BLaER1 (cell line): ENCODE results near the gene ADAMTS4.

Source experiments
- H3K27ac ChIP-seq: shearing (Covaris generic); formaldehyde crosslinking; 2 replicates; pipeline ENCODE4 v1.8.1; 2022
- H3K27me3 ChIP-seq: shearing (Covaris generic); formaldehyde crosslinking; 2 replicates; pipeline ENCODE4 v1.8.1; 2022
- H3K36me3 ChIP-seq: shearing (Covaris generic); formaldehyde crosslinking; 2 replicates; pipeline ENCODE4 v1.8.1; 2022
- H3K4me1 ChIP-seq: shearing (Covaris generic); formaldehyde crosslinking; 2 replicates; pipeline ENCODE4 v1.8.1; 2022
- H3K4me2 ChIP-seq: shearing (Covaris generic); formaldehyde crosslinking; 2 replicates; pipeline ENCODE4 v1.8.1; 2022
- H3K4me3 ChIP-seq: shearing (Covaris generic); formaldehyde crosslinking; 2 replicates; pipeline ENCODE4 v1.8.1; 2022
- H3K9ac ChIP-seq: shearing (Covaris generic); formaldehyde crosslinking; 2 replicates; pipeline ENCODE4 v1.8.1; 2022
- H3K9me3 ChIP-seq: shearing (Covaris generic); formaldehyde crosslinking; 2 replicates; pipeline ENCODE4 v1.8.1; 2022
- H4K20me1 ChIP-seq: shearing (Covaris generic); formaldehyde crosslinking; 2 replicates; pipeline ENCODE4 v1.8.1; 2022
- Cebpa-rat ChIP-seq: shearing (Covaris generic); IDR thresholded peaks from 2 replicates; pipeline ENCODE4 v1.8.1; 2022

The ADAMTS4 gene

DNA sequence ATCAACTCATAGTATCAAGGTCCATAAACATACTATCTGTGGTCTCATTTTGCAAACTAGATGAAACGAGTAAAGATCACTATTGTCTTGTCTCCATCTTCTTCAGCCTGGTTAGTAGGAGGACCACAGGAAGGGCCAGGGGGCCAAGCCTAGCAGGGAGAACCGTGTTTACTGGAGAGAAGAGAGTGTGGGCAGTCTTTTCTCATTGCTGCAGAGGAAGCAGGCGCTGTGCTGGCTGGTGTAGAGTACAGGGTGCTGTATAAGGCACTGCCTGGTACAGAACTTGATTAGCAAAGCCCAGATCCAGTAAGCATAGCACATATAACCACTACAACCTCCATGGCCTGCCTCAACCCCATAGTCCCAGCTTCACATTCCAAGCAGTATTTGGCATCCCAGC lies 11.5 kb downstream of the ADAMTS4 start:
- no peaks in the 10 kb centered on the region for H3K9me3 ChIP-seq
- TF ChIP-seq Cebpa-rat, result no peak
- H3K36me3 ChIP-seq, result no peaks in the 10 kb centered on the region
- peaks cover 68% of the 10 kb centered on the region for H3K4me1 ChIP-seq
- H4K20me1 ChIP-seq, result no peaks in the 10 kb centered on the region
- H3K9ac ChIP-seq, result no peak overlapping the region
- H3K4me2 ChIP-seq, result peak overlapping the region; percentile 83
- peak overlapping the region; percentile 92 for H3K27ac ChIP-seq
- H3K27me3 ChIP-seq, result no peaks in the 10 kb centered on the region
- no peak overlapping the region for H3K4me3 ChIP-seq

DNA sequence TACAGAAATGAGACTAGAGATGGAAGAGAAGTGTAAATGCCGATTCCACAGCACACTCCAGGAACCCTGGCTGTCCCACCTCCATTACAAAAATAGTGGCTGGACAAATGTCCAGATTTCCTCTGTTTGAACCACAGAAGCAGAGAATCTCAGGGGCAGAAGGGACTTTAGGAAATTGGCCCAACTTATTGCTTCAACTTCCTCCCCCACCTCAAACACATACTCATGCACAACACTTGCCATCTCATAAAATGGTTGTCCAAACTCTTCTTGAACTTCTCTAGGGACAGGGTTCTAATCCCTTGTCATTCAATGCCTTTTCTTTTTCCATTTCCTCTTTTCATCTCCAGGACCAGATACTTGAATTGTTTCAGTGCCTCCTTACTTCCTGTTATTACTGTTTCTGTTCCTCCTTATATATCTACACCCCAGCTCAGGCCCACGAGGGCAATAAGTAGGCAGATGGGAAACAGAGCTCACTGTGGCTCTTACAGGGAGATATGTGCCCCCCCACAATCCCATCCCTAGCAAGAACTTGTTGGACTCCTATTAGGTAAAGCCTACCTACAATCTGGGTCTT lies 13.0 kb downstream of the ADAMTS4 start:
- Histone ChIP-seq H3K9ac (peak overlapping the region; percentile 59), H3K36me3 (no peaks in the 10 kb centered on the region), H3K27ac (peak overlapping the region; percentile 92)

DNA sequence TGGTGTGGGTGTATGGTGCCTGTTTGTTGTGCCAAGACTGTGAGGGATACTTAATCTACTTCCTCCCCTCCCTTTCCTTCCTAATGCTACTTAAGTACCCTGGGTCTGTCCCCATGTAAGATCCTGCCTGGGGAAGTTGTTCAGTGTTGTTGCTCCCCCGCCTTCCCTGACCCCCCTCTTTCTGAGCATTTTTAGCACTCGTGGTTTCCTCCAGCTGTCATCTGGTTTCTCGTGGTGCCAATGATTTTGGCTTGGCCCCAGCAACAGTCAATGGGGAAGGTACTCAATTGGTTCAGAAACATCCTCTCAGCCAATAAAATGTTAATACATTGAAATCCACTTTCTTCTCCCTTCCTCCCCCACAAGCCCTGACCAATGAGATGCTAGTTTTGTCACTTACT lies 13.6 kb downstream of the ADAMTS4 start:
- no peak for TF ChIP-seq Cebpa-rat
- Histone ChIP-seq H3K9ac (peak overlapping the region; percentile 59; the same call in 1 of the 2 replicates), H3K36me3 (no peaks in the 10 kb centered on the region), H3K4me2 (peak overlapping the region; percentile 83), H3K9me3 (no peaks in the 10 kb centered on the region), H3K4me3 (peak overlapping the region; percentile 45; the same call in 1 of the 2 replicates), H3K27me3 (no peaks in the 10 kb centered on the region), H3K4me1 (peaks cover 73% of the 10 kb centered on the region), H3K27ac (peak overlapping the region; percentile 92), H4K20me1 (no peaks in the 10 kb centered on the region)

More for the DNA sequence above, 13.0 kb downstream of the ADAMTS4 start:
- H4K20me1 ChIP-seq, result no peaks in the 10 kb centered on the region
- no peak for TF ChIP-seq Cebpa-rat
- peak overlapping the region; percentile 83 for H3K4me2 ChIP-seq
- peaks cover 70% of the 10 kb centered on the region for H3K4me1 ChIP-seq
- H3K9me3 ChIP-seq, result no peaks in the 10 kb centered on the region
- H3K4me3 ChIP-seq, result peak overlapping the region; percentile 45; the same call in 1 of the 2 replicates
- H3K27me3 ChIP-seq, result no peaks in the 10 kb centered on the region

DNA sequence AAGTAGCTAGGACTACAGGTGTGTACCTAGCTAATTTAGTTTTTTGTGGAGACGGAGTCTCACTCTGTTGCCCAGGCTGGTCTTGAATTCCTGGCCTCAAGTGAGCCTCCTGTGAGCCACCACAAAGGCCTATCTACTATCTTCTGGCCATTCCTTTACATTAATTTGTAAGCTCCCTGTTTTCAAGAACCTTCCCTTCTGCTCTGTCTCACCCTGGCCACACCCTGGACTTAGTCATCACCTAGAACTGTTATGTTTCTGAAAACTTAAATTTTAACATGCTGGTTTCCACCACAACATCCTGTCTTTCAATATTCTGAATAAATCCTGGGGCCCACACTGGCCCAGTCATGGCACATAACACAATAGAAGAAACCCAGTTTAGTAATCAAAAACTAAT lies 16.6 kb downstream of the ADAMTS4 start:
- Histone ChIP-seq H4K20me1 (no peaks in the 10 kb centered on the region), H3K4me1 (peaks cover 91% of the 10 kb centered on the region), H3K27ac (peak overlapping the region; percentile 12; the same call in 1 of the 2 replicates), H3K9ac (no peak overlapping the region), H3K4me3 (no peak overlapping the region), H3K27me3 (no peaks in the 10 kb centered on the region), H3K36me3 (no peaks in the 10 kb centered on the region), H3K9me3 (no peaks in the 10 kb centered on the region), H3K4me2 (peak overlapping the region; percentile 23)
- no peak for TF ChIP-seq Cebpa-rat

DNA sequence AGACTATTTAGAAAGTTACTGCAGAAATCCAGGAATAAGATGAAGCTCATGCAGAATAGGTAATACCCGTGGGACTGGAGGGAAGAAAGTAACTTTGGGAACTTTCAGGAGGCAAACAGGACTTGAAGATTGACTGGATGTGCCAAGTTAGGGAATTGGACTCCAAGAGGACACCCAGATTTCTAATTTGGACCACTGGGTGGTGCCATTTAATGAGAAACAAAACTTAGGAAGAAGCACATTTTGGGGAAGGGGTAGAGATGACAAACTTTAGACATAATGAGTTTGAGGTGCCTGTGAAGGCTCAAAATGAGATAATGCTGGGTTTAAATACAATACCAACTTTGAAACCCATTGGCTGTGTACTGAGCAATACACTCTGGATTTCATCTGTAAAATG lies 18.2 kb downstream of the ADAMTS4 start:
- no peak overlapping the region for H3K9ac ChIP-seq
- peaks cover 13% of the 10 kb centered on the region; the same call in 1 of the 2 replicates for H4K20me1 ChIP-seq
- TF ChIP-seq Cebpa-rat, result no peak
- H3K4me2 ChIP-seq, result no peak overlapping the region
- peaks cover 6% of the 10 kb centered on the region for H3K36me3 ChIP-seq
- H3K9me3 ChIP-seq, result no peaks in the 10 kb centered on the region
- no peaks in the 10 kb centered on the region for H3K27me3 ChIP-seq
- peaks cover 87% of the 10 kb centered on the region for H3K4me1 ChIP-seq
- no peak overlapping the region for H3K27ac ChIP-seq
- H3K4me3 ChIP-seq, result no peak overlapping the region

DNA sequence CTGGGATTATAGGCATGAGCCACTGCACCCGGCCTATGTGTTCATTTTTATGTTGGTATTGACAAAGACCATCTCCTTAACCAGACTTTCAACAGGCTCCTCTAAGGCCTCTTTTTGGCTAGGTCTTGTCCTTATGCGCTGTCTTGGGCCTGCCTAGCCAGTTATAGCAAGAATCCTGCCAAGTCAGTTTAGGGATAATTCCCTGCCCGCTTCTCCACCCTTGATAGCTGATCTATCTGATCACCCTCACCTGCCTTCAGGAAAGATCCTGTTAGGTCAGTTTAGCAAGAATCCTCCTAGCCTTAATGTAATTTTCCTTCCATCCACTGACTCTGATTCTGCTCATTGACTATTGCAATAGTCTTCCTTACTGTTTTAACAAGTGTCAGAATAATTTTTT lies 19.2 kb downstream of the ADAMTS4 start:
- H3K4me3 ChIP-seq, result no peak overlapping the region
- H3K27me3 ChIP-seq, result no peaks in the 10 kb centered on the region
- H3K9ac ChIP-seq, result no peak overlapping the region
- H3K9me3 ChIP-seq, result no peaks in the 10 kb centered on the region
- peaks cover 18% of the 10 kb centered on the region; the same call in 1 of the 2 replicates for H4K20me1 ChIP-seq
- peaks cover 86% of the 10 kb centered on the region for H3K4me1 ChIP-seq
- H3K4me2 ChIP-seq, result peak overlapping the region; percentile 98; the same call in 1 of the 2 replicates
- H3K36me3 ChIP-seq, result peaks cover 15% of the 10 kb centered on the region
- no peak for TF ChIP-seq Cebpa-rat
- no peak overlapping the region for H3K27ac ChIP-seq

- H3K36me3 ChIP-seq, result peaks cover 33% of the 10 kb centered on the region
- H3K9ac ChIP-seq, result peak overlapping the region; percentile 88
- H3K4me2 ChIP-seq, result peak overlapping the region; percentile 98
- TF ChIP-seq Cebpa-rat, result no peak
- H4K20me1 ChIP-seq, result peaks cover 18% of the 10 kb centered on the region; the same call in 1 of the 2 replicates
- peaks cover 68% of the 10 kb centered on the region for H3K4me1 ChIP-seq
- peak overlapping the region; percentile 82 for H3K4me3 ChIP-seq
- peak overlapping the region; percentile 86 for H3K27ac ChIP-seq
- no peaks in the 10 kb centered on the region for H3K27me3 ChIP-seq
- H3K9me3 ChIP-seq, result no peaks in the 10 kb centered on the region
These were observed 21.0 kb downstream of the ADAMTS4 start for GRCh38 chr1:161177936-161178244.

DNA sequence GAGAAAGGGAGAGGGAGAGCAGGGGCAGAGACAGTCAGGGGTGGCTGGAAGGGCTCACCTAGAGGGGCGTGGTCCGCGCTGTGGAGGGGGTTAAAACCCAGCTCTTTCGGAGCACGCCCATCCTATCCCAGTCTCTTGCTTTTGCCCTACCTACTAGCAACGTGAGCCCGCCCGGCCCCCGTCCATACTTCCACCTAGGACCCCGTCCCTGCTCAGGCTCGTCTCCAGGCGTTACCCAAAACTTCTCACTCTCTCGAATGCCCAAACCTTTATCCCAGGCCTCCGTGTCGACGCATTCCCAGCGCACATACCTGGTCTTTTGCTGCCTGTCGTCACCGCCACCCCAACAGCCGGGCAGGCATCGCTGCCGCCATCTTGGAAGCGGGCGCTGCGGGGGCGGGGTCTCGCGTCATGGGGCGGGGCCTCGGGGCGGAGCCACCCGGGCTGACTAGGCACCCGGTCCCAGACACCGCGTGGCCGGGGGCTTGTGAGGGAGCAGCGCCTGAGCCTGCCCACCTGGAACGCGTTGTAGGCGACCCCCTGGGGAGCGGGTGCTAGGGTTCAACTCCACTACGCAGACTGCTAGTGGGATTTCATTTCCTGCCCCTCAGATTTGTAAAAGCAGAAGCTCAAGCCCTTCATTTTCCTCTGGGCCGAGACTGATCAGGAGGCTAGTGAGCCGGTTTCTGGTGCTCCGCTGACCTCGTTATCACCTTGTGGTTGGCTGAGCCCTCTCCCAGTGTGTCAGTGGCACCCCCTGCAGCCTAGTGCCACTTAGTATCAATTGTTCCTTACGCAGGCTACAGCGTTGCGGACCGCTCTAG lies 21.5 kb downstream of the ADAMTS4 start, which contains the start of gene B4GALT3:
Gene B4GALT3, minus strand, starts transcription at position 396 of the 824 bp plus-strand sequence. CDS start 1,447 bp downstream, outside the sequence.
- H4K20me1 ChIP-seq, result peaks cover 18% of the 10 kb centered on the region; the same call in 1 of the 2 replicates

GRCh38 chr1:161176468-161177111 lies 22.3 kb downstream of the ADAMTS4 start:
- Histone ChIP-seq H4K20me1 (peaks cover 18% of the 10 kb centered on the region; the same call in 1 of the 2 replicates), H3K36me3 (peaks cover 46% of the 10 kb centered on the region), H3K4me2 (peak overlapping the region; percentile 98), H3K27me3 (no peaks in the 10 kb centered on the region), H3K9me3 (no peaks in the 10 kb centered on the region), H3K27ac (peak overlapping the region; percentile 86), H3K4me3 (peak overlapping the region; percentile 82), H3K4me1 (peaks cover 55% of the 10 kb centered on the region), H3K9ac (peak overlapping the region; percentile 88)
- TF ChIP-seq Cebpa-rat, result no peak

More for the DNA sequence above, 21.5 kb downstream of the ADAMTS4 start, which contains the start of gene B4GALT3:
- no peak for TF ChIP-seq Cebpa-rat
- Histone ChIP-seq H3K27ac (peak within 1 kb of the TSS; percentile 86), H3K4me1 (peaks cover 62% of the 10 kb centered on the region), H3K27me3 (no peaks in the 10 kb centered on the region), H3K36me3 (peaks cover 39% of the 10 kb centered on the region), H3K9me3 (no peaks in the 10 kb centered on the region), H3K4me3 (peak within 1 kb of the TSS; percentile 82), H3K9ac (peak within 1 kb of the TSS; percentile 88), H3K4me2 (peak within 1 kb of the TSS; percentile 98)
